Measurements from ENCODE around the gene COL6A3. TPM values are rescaled to one million over a fixed set of nuclear protein-coding genes. Genes with fewer than 3 reads are reported as not detected.

The COL6A3 gene
- total RNA-seq, 1 experiment from 2014 or later, result 0.57 TPM

DNA sequence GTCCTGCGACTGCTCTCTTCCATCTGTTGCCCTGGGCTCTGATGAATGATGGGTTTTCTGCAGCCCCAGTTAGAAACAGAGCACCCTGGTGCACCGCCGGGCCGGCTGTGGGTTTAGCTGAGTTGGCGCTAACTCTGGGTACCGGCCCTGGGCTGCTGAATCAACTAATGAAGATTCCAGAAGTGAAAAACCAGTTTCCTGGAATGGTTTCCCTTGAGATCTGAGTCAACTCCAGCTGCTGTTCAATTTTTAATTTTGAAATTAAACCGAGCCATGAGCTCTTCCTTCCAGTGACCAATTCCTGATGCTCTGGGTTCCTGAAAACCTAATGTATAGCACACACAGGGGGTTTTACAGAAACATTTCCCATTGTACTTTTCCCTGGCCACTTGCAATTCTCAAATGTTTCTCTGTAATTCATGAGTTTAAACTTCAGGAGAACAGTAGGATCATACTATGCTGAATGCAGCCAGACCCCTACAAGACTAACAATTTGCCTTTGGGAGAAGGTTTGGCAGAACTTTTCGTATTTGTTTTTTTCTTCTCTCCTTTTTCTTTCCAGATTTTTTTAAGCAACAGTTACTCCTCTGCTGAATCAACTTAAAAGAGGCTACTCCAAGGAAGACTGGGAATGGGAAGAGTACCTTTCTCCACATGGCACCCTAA is 5.5 kb downstream of the COL6A3 start:
- Histone ChIP-seq H4K20me1 (ENCODE audit: insufficient read depth) (no peaks in the 10 kb centered on the region), H3K36me3 (ENCODE audit: low read depth) (no peaks in the 10 kb centered on the region), H3F3A (ENCODE audit: insufficient read depth, low read depth) (no peaks in the 10 kb centered on the region), H3K9me3 (ENCODE audit: insufficient read depth, low read depth) (no peaks in the 10 kb centered on the region), H2AFZ (no peak overlapping the region), H3K27ac (no peak overlapping the region), H3K4me1 (replicated peaks; ENCODE audit: insufficient read depth) (no peaks in the 10 kb centered on the region), H3K27me3 (ENCODE audit: insufficient read depth, low read depth) (peaks cover 28% of the 10 kb centered on the region), H3K9me2 (ENCODE audit: insufficient read depth) (no peaks in the 10 kb centered on the region), H3K79me2 (ENCODE audit: low read depth) (no peaks in the 10 kb centered on the region), H3K4me2 (no peak overlapping the region), H3K4me3 (no peak overlapping the region)
- intact Hi-C loops (cut with micrococcal nuclease; ENCODE audit: unreplicated experiment), result no loop called here
- ChIA-PET CTCF (interaction anchor here (0.6 kb wide), 1 partner anchor 13 kb away, joined by 3 read pairs; no protein-coding TSS in a partner anchor), POLR2A (ENCODE audit: unreplicated experiment) (no interaction called here)
- TF ChIP-seq EZH2 (IDR thresholded peaks at IDR 0.05; ENCODE audit: low read depth), result no peak
- TF ChIP-seq, protein P1, sequence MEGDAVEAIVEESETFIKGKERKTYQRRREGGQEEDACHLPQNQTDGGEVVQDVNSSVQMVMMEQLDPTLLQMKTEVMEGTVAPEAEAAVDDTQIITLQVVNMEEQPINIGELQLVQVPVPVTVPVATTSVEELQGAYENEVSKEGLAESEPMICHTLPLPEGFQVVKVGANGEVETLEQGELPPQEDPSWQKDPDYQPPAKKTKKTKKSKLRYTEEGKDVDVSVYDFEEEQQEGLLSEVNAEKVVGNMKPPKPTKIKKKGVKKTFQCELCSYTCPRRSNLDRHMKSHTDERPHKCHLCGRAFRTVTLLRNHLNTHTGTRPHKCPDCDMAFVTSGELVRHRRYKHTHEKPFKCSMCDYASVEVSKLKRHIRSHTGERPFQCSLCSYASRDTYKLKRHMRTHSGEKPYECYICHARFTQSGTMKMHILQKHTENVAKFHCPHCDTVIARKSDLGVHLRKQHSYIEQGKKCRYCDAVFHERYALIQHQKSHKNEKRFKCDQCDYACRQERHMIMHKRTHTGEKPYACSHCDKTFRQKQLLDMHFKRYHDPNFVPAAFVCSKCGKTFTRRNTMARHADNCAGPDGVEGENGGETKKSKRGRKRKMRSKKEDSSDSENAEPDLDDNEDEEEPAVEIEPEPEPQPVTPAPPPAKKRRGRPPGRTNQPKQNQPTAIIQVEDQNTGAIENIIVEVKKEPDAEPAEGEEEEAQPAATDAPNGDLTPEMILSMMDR (conservative IDR thresholded peaks at IDR 0.05), result no peak
- no peak for DNase-seq
- BruUV-seq (replicated peaks), result no TSS peak

DNA sequence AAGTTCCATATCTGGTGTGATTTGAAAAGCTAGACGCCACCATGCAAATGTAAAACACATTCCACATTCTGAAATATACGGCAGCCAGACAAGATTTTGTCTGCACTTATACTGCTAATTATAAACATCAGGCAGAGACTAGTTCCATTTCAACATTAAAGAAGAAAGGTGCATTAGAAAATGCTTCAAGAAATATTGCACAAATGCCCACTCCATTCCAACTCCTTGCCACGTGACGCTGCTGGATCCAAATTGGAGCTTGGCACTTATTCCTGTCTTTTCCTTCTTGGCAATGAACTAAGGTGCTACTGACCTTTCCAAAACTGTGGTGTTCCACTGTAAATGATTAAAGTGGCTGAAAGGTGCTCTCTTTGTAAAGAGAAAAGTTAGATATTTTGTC is 6.3 kb downstream of the COL6A3 start:
- Histone ChIP-seq H3K27me3 (ENCODE audit: insufficient read depth, low read depth) (peaks cover 28% of the 10 kb centered on the region), H3K4me3 (no peak overlapping the region), H3K9me3 (ENCODE audit: insufficient read depth, low read depth) (no peaks in the 10 kb centered on the region), H3K4me2 (no peak overlapping the region), H3K4me1 (replicated peaks; ENCODE audit: insufficient read depth) (no peaks in the 10 kb centered on the region), H4K20me1 (ENCODE audit: insufficient read depth) (no peaks in the 10 kb centered on the region), H3K36me3 (ENCODE audit: low read depth) (no peaks in the 10 kb centered on the region), H3K9me2 (ENCODE audit: insufficient read depth) (no peaks in the 10 kb centered on the region), H3F3A (ENCODE audit: insufficient read depth, low read depth) (no peaks in the 10 kb centered on the region), H2AFZ (no peak overlapping the region), H3K79me2 (ENCODE audit: low read depth) (no peaks in the 10 kb centered on the region), H3K27ac (no peak overlapping the region)
- DNase-seq, result no peak
- intact Hi-C loops (cut with micrococcal nuclease; ENCODE audit: unreplicated experiment), result no loop called here
- POLR2A ChIA-PET (ENCODE audit: unreplicated experiment), result no interaction called here
- CTCF ChIA-PET, result interaction anchor here (0.6 kb wide), 1 partner anchor 14 kb away, joined by 3 read pairs; no protein-coding TSS in a partner anchor
- BruUV-seq (replicated peaks), result no TSS peak
- TF ChIP-seq EZH2 (IDR thresholded peaks at IDR 0.05; ENCODE audit: low read depth), result no peak
- TF ChIP-seq, protein P1 (conservative IDR thresholded peaks at IDR 0.05), result no peak

DNA sequence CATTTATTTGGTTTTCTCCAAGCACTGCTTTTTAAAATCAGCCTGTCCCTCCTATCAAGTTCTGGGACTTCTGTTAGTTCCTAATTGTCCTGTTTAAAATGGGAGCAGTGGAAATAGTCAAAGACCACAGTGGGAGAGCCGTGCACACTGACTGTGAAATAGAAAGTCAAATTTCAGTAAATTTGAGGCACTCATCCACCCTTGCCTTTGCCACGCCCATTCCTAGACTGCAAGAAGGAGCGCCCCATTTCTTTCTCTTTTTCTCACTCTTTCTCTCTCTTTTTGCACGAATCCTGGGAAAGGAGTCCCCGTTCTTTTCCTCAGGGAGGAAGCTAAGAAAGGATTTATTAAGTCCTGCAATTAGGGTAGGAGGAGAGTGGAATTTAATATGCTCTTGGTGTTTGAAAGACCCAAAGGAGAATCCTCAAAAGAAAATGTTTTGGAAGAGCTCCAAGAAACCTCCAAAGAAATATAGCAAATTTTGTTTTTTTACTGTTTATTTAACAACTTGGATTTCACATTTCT is 7.5 kb downstream of the COL6A3 start:
- intact Hi-C loops (cut with micrococcal nuclease; ENCODE audit: unreplicated experiment), result no loop called here
- no peaks in the 10 kb centered on the region for H3K4me1 ChIP-seq (replicated peaks; ENCODE audit: insufficient read depth)
- DNase-seq, result no peak
- no peaks in the 10 kb centered on the region for H3F3A ChIP-seq (ENCODE audit: insufficient read depth, low read depth)
- no peak overlapping the region for H3K27ac ChIP-seq
- peaks cover 28% of the 10 kb centered on the region for H3K27me3 ChIP-seq (ENCODE audit: insufficient read depth, low read depth)
- no peaks in the 10 kb centered on the region for H3K9me3 ChIP-seq (ENCODE audit: insufficient read depth, low read depth)
- ChIA-PET POLR2A (ENCODE audit: unreplicated experiment) (no interaction called here), CTCF (interaction anchor here (0.6 to 0.7 kb wide), 2 partner anchors 45 to 235 kb away, joined by 4 to 8 read pairs; no protein-coding TSS in a partner anchor)
- H2AFZ ChIP-seq, result no peak overlapping the region
- no peaks in the 10 kb centered on the region for H4K20me1 ChIP-seq (ENCODE audit: insufficient read depth)
- BruUV-seq (replicated peaks), result no TSS peak
- H3K4me3 ChIP-seq, result no peak overlapping the region
- no peak for TF ChIP-seq EZH2 (IDR thresholded peaks at IDR 0.05; ENCODE audit: low read depth)
- TF ChIP-seq, protein P1 (conservative IDR thresholded peaks at IDR 0.05), result no peak
- H3K9me2 ChIP-seq (ENCODE audit: insufficient read depth), result no peaks in the 10 kb centered on the region
- no peaks in the 10 kb centered on the region for H3K36me3 ChIP-seq (ENCODE audit: low read depth)
- H3K4me2 ChIP-seq, result no peak overlapping the region
- H3K79me2 ChIP-seq (ENCODE audit: low read depth), result no peaks in the 10 kb centered on the region

Measured in PC-9 (cell line).